Ishikawa (cell line): ENCODE results near the gene LEPROT.

ENCODE experiments used
- CEBPB ChIP-seq: IDR thresholded peaks from 2 replicates; pipeline ENCODE4 v1.6.1; 2012
- CREB1 ChIP-seq: IDR thresholded peaks from 2 replicates; pipeline ENCODE4 v1.6.1; 2012; ENCODE audit warnings: low read depth
- EGR1 ChIP-seq: IDR thresholded peaks from 2 replicates; pipeline ENCODE4 v1.6.1; 2012
- EP300 ChIP-seq: IDR thresholded peaks from 2 replicates; pipeline ENCODE4 v1.6.1; 2012; ENCODE audit warnings: borderline replicate concordance
- FOXM1 ChIP-seq: IDR thresholded peaks from 2 replicates; pipeline ENCODE4 v1.6.1; 2012; ENCODE audit warnings: low read depth, borderline replicate concordance
- MAX ChIP-seq: IDR thresholded peaks from 2 replicates; pipeline ENCODE4 v1.6.1; 2012
- NFIC ChIP-seq: IDR thresholded peaks from 2 replicates; pipeline ENCODE4 v1.6.1; 2012
- RAD21 ChIP-seq: IDR thresholded peaks from 2 replicates; pipeline ENCODE4 v1.6.1; 2012; ENCODE audit warnings: low read depth
- REST ChIP-seq: IDR thresholded peaks from 2 replicates; pipeline ENCODE4 v1.6.1; 2012; ENCODE audit warnings: low read depth, mild to moderate bottlenecking
- TAF1 ChIP-seq: IDR thresholded peaks from 2 replicates; pipeline ENCODE4 v1.6.1; 2012; ENCODE audit warnings: low read depth, mild to moderate bottlenecking
- TCF12 ChIP-seq: IDR thresholded peaks from 2 replicates; pipeline ENCODE4 v1.6.1; 2012; ENCODE audit warnings: low read depth
- TEAD4 ChIP-seq: IDR thresholded peaks from 2 replicates; pipeline ENCODE4 v1.6.1; 2012
- YY1 ChIP-seq: IDR thresholded peaks from 2 replicates; pipeline ENCODE4 v1.6.1; 2012; ENCODE audit warnings: low read depth
- ZBTB7A ChIP-seq: IDR thresholded peaks from 2 replicates; pipeline ENCODE4 v1.6.1; 2012; ENCODE audit warnings: low read depth
- TF ChIP-seq, protein P1 (sequence below): IDR thresholded peaks from 2 replicates; pipeline ENCODE4 v1.6.1; 2012

The LEPROT gene

DNA sequence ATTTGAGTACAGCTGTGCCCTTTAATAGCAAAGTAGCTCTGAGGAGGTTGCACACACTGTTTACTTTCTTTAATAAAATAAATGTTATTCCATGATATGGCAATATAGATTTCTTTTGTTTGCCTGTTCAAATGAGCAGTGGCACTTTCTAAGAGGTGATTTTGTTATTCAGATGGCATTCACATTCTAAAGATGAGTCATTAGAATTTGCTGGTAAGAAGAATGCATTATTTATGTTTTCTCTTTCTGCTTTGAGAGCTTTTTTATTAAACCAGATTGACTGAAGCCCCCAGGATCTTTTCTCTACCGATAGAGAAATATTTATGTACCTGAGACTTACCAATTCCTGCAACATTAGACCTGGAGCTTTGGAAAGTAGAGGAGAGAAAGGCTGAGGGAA is 11.2 kb upstream of the LEPROT start:
- no peak for TF ChIP-seq CEBPB
- no peak for TF ChIP-seq REST
- TF ChIP-seq EP300 = no peak
- TF ChIP-seq MAX = no peak
- TF ChIP-seq TCF12 = no peak

DNA sequence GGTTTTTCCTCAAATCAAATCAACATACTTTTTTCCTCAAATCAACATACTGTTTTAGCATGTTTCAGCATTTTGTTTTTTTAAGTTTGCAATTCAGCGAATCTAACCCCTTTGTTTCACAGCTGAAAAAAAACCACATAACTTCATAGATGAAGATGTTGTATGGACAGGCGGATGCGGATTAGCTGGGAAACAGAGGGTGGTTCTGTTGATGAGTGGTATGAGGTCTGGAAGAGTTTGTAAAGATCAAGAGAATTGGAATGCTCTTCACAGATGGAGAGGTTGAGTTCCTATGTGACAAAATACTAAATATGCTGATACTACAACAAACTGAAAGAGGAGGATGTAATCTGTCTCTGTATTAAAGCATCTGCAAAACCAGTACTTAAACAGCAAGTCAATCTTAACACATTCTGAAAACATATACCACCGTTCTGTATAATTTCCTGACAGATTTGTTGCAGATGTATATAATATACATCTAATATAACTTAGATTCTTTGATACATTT is 10.6 kb upstream of the LEPROT start:
- TF ChIP-seq TEAD4 (no peak), MAX (no peak), ZBTB7A (no peak), TCF12 (no peak), FOXM1 (no peak)
- TF ChIP-seq, protein P1, sequence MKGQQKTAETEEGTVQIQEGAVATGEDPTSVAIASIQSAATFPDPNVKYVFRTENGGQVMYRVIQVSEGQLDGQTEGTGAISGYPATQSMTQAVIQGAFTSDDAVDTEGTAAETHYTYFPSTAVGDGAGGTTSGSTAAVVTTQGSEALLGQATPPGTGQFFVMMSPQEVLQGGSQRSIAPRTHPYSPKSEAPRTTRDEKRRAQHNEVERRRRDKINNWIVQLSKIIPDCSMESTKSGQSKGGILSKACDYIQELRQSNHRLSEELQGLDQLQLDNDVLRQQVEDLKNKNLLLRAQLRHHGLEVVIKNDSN = no peak

DNA sequence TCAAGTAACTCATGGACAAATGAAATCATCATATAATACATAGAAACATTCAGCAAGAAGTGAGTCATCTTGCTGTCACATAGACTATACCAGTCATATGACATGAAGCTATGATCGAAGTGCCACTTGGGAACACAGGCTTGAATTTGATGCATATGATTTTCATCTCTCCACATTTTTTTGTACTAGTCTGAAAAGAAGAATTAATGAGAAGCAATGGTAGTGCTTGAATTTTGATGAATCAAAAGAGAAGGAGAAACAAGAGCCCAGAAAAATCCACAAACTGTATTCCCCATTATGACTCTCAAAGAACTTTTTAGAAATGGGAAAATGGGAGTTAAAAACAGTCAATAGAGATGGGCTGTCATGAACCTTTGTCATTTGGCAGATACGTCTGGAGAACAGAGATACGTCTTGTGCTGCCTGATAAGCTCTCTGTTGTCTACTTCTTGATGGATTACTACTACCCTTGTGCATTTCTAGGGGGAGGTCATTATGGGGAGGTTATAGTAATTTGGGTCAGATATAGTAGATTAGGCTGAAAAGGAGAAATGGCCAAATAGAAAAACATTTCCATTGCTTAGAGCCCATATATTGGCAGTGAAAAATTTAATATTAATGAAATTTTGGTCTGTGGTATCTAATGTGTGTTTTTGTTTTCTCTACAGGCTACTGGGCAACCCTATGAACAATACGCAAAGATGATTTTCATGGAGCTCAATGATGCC is 8.0 kb upstream of the LEPROT start:
- no peak for TF ChIP-seq TCF12
- TF ChIP-seq RAD21 = no peak
- no peak for TF ChIP-seq CEBPB
- no peak for TF ChIP-seq FOXM1
- no peak for TF ChIP-seq ZBTB7A
- TF ChIP-seq TAF1 = no peak
- TF ChIP-seq EP300 = no peak
- no peak for TF ChIP-seq REST
- no peak for TF ChIP-seq MAX
- no peak for TF ChIP-seq CREB1
- no peak for TF ChIP-seq EGR1

DNA sequence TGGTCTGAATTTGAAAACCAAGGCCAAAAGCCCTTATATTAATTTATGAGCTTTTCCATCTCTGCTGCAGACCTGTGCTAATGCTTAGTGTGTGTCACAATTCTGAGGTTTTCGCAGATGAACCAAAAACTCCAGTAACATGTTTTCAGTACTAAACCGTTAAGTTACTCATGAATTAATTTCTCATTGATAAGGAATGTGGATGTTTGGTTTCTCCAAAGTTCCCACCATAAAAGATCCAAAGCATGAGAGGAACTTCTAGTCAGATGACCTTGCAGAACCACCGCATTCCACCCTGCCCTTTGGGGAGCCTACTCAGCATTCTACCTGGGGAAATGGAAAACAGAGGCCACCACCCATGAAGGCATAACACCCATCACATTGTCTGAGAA is 7.5 kb upstream of the LEPROT start:
- TF ChIP-seq YY1 = no peak
- no peak for TF ChIP-seq EP300
- no peak for TF ChIP-seq TAF1
- no peak for TF ChIP-seq REST
- no peak for TF ChIP-seq NFIC
- TF ChIP-seq RAD21 = no peak
- no peak for TF ChIP-seq CEBPB
- TF ChIP-seq EGR1 = no peak
- no peak for TF ChIP-seq TEAD4
- no peak for TF ChIP-seq MAX
- TF ChIP-seq CREB1 = no peak
- no peak for TF ChIP-seq ZBTB7A

- TF ChIP-seq NFIC = no peak
- no peak for TF ChIP-seq EP300
- TF ChIP-seq TAF1 = no peak
- no peak for TF ChIP-seq ZBTB7A
- TF ChIP-seq FOXM1 = no peak
- TF ChIP-seq TCF12 = no peak
- TF ChIP-seq, protein P1 = no peak
- TF ChIP-seq EGR1 = no peak
- no peak for TF ChIP-seq RAD21
- no peak for TF ChIP-seq CEBPB
- TF ChIP-seq MAX = no peak
- no peak for TF ChIP-seq YY1
- no peak for TF ChIP-seq CREB1
- TF ChIP-seq TEAD4 = no peak
- TF ChIP-seq REST = no peak
Measured at GRCh38 chr1:65414538-65414937, 5.9 kb upstream of the LEPROT start.
